NCI-H510A treated with DMSO at 0.1 percent for 48 hours (cell line): ENCODE measurements around the gene SSBP2.

Source experiments
- DNase-seq: peaks from one replicate; lab custom pipeline; 2025; lab: John Stamatoyannopoulos, UW

The SSBP2 gene

DNA sequence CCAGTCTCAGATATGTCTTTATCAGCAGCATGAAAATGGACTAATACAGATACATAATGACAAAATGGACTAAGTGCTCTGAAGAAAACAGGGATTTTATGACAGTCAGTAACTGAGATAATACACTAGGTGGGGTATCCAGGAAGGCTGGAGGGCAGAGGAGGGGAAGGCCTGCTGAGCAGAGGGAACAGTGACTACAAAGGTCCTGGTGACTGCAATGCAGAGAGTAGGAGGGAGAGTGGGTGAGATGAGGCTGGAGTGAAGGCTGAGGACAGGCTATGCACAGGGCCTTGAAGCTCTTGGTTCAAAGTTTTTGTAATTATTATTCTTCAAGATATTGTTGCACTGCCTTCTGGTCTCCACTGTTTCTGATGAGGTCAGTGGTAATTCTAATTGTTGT, 361.9 kb downstream of the SSBP2 start:
- DNase-seq: no peak

DNA sequence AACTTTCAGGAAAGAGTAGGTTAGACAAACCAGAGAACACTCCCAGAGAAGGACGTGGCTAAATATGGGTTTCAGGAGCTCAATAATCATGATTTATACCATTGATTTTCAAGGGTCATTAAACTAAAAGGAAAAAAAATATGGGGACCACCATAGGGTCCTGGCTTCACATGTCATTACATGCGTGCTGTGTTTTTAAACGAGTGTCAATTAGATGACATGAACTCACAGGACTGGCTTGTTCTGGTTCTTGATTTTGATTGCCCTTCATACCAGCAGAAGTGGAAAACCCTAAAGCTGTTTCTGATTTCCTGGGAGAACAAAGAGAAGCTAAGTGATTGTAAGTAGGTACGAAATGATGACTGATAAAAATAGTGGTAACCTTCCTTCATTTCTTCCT, 362.7 kb downstream of the SSBP2 start:
- DNase-seq: no peak

DNA sequence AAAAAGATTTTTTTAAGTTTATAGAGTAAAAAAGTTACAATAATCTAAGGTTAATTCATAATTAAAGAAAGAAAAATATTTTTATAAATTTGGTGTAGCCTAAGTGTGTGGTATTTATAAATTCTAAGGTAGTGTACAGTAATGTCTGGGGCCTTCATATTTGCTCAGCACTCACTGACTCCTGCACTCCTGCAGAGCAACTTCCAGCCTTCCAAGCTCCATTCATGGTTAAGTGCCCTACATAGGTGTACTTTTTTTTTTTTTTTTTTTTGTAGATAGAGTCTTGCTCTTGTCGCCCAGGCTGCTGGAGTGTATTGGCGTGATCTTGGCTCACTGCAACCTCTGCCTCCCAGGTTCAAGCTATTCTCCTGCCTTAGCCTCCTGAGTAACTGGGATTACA, 367.0 kb downstream of the SSBP2 start:
- DNase-seq: no peak

DNA sequence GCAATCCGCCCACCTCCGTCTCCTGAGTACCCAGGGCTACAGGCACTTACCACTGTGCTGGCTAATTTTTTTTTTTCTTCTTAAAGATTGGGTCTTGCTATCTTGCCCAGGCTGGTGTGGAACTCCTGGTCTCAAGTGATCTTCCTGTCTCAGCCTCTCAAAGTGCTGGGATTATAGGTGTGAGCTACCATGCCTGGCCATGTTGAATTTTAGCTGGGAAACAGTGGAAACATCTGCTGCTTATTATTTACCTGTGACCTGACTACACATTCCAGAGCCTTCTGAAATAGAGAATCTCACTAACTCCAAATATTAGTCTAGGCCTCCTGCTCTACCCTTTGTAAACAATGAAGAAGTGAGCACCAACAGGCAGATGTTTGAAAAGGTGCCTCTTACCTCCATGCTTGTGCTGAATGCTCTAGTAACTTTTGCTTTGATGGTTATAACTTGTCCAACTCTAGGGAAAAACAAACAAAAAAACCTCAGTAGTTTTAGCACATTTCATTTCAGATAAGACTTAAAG, 379.5 kb downstream of the SSBP2 start:
- peak; percentile 12 for DNase-seq

DNA sequence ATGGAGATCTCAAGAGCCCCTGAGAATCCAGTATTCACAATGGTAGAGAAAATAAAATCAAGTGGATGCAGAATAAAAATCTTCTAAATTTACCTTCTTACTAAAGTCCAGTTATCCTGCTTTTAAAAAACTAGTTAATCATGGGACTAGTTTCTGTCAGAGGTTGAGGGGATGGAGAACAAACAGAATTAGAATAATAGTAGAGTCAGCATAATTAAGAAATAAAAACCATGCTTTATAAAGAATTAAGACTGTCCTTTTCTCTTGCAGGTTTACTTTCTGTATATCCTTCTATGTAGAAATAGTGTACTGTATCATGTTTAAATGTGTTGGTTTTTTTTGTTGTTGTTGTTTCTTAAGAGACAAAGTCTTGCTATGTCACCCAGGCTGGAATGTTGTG, 380.0 kb downstream of the SSBP2 start:
- DNase-seq: no peak

DNA sequence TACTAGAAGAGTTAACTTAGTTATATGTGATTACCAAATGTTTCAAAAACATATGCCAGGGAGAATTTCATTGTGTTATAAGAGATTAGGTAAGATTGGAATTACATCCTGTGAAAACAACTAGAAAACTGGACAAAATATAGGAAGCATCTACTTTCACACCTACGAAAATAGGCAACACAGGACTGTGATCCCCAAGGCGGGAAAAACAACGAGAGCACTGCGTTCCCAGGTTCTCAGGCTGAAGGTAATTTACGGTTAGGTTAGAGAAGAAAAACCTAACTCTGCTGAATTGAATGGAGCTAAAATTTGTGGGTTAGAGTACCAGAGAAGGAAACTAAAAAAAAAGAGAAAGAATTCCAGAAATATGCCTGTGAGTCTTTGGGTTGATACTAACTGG, 385.4 kb downstream of the SSBP2 start:
- no peak for DNase-seq

DNA sequence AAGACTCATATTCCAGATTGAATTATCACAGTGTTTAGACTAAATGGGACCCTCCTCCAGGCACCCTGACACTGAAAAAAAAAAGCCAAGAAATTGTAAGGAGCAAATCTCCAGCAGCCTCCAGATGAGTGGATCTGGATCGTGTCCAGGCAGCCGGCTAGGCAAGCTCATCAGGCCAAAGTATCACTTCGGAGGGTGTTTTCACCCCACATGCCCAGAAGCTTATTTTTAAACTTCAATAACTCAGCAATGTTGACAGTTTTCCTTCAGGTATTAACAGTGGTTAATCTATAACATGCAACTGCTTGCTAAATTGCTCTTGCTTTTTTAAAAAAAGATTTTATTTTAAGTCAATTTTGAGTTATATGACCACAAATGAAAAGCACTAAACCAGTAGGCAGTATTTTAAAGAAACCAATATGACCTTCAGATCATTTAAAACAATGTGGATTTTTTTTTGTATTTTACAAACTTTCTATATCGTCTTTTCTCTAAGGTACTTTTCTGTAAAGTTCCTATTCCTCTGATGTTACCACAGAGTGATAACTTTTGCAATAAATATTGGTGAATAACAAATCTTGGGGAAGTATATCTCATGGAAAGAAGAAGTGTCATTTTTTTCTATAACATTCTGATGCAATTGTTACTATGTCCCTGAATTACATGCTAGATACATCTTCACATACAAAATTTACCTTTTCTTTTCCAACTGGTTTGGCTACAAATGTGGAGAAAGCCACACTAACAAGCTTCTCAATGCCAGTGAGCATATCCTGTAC, 387.6 kb downstream of the SSBP2 start:
- DNase-seq: no peak
